Posterior vena cava (tissue), 2 donors: ENCODE measurements around the gene MRTFA. TPM values are rescaled to one million over a fixed set of nuclear protein-coding genes. Genes with fewer than 3 reads are reported as not detected.

Experiments
- DNase-seq: peaks from one replicate; pipeline ENCODE4 v3.0.0-alpha.2; 2020; ENCODE audit warnings: low spot score
- intact Hi-C, 2 donors: fragments of 100-400 bp; cut with DNase I; formaldehyde crosslinking; loops; one replicate each; pipeline versions ENCODE4 v1.14.1 to v1.14.2; 2022 to 2023
- total RNA-seq, 2 donors: library from RNA; stranded (reverse); fragmentation: NEBNext Ultra II Directional; extraction: Animal tissue kit (Norgen Biotek cat#: 25700); gene quantifications; one replicate each; pipeline ENCODE4 v1.2.1, GENCODE V29; 2021
- donor health status: DM: yes; HTN: yes; CAD: no.
- donor health status: DM: yes; HTN: yes; CAD: no.

The MRTFA gene
- total RNA-seq, 2 donors from 2014 or later = 72.8 to 76.5 TPM

GRCh38 chr22:40430991-40431390, 205.5 kb downstream of the MRTFA start:
- peak; percentile 34 for DNase-seq
- intact Hi-C loops = no loop called here

- DNase-seq = peak; percentile 62
- intact Hi-C loops = no loop called here
Observed at GRCh38 chr22:40429481-40429880, 207.0 kb downstream of the MRTFA start.

- peak; percentile 59 for DNase-seq
- intact Hi-C loops = no loop called here
Observed at GRCh38 chr22:40428796-40429195, 207.7 kb downstream of the MRTFA start.

GRCh38 chr22:40426594-40427333, 209.8 kb downstream of the MRTFA start:
- intact Hi-C loops = no loop called here
- DNase-seq = peak; percentile 35

GRCh38 chr22:40425082-40425481, 211.4 kb downstream of the MRTFA start:
- intact Hi-C loops = no loop called here
- peak; percentile 73 for DNase-seq

GRCh38 chr22:40423882-40424640, 212.5 kb downstream of the MRTFA start:
- peak; percentile 78 for DNase-seq
- intact Hi-C loops = no loop called here

GRCh38 chr22:40423310-40423688, 213.2 kb downstream of the MRTFA start:
- intact Hi-C loops = no loop called here
- DNase-seq = peak; percentile 42

GRCh38 chr22:40422558-40423309, 213.8 kb downstream of the MRTFA start:
- DNase-seq = peak; percentile 70
- intact Hi-C loops = no loop called here

- intact Hi-C loops = no loop called here
- peak; percentile 35 for DNase-seq
Observed at GRCh38 chr22:40421941-40422340, 214.6 kb downstream of the MRTFA start.

GRCh38 chr22:40421082-40421350, 215.5 kb downstream of the MRTFA start:
- DNase-seq = no peak

GRCh38 chr22:40420341-40421081, 216.0 kb downstream of the MRTFA start:
- peak; percentile 80 for DNase-seq

More at GRCh38 chr22:40421082-40421350, 215.5 kb downstream of the MRTFA start:
- intact Hi-C loops = no loop called here

GRCh38 chr22:40419718-40420117, 216.8 kb downstream of the MRTFA start:
- peak; percentile 48 for DNase-seq
- intact Hi-C loops = no loop called here

More at GRCh38 chr22:40420341-40421081, 216.0 kb downstream of the MRTFA start:
- intact Hi-C loops = no loop called here

GRCh38 chr22:40418366-40419201, 217.9 kb downstream of the MRTFA start:
- DNase-seq = peak; percentile 77
- intact Hi-C loops = no loop called here

- no peak for DNase-seq
- intact Hi-C loops = no loop called here
Observed at GRCh38 chr22:40417881-40418280, 218.6 kb downstream of the MRTFA start.

- no peak for DNase-seq
- intact Hi-C loops = no loop called here
Observed at GRCh38 chr22:40417041-40417440, 219.5 kb downstream of the MRTFA start.

- intact Hi-C loops = no loop called here
- DNase-seq = no peak
Observed at GRCh38 chr22:40416636-40417035, 219.9 kb downstream of the MRTFA start.

- intact Hi-C loops = no loop called here
- DNase-seq = no peak
Observed at GRCh38 chr22:40416267-40416570, 220.3 kb downstream of the MRTFA start.

- peak; percentile 83 for DNase-seq
- intact Hi-C loops = no loop called here
Observed at GRCh38 chr22:40415531-40416266, 220.8 kb downstream of the MRTFA start.
